A673 (cell line): Measurements from ENCODE around the gene FARP2. TPM values are rescaled to one million over a fixed set of nuclear protein-coding genes. Genes with fewer than 3 reads are reported as not detected.

Experiments used
- BruUV-seq: library from RNA; stranded (reverse); fragments of 400-500 nt; replicated peaks from 2 replicates; lab custom pipeline; 2021; lab: Mats Ljungman, UMichigan
- CTCF ChIA-PET: fragments of 300-600 bp; sonication (Branson Sonifier 250); formaldehyde crosslinking; loops from one replicate; lab custom pipeline; 2022; ENCODE audit warnings: antibody characterized with exemption; lab: Charles Lee
- POLR2A ChIA-PET: fragments of 300-600 bp; sonication (Branson Sonifier 250); formaldehyde crosslinking; loops from one replicate; lab custom pipeline; 2022; ENCODE audit warnings: antibody characterized with exemption; ENCODE audit not compliant: low non-redundant PET; lab: Charles Lee
- DNase-seq: peaks from one replicate; pipeline ENCODE4 v3.0.0-alpha.2; 2015; ENCODE audit warnings: low spot score
- H3K27ac ChIP-seq: fragments of 200-600 bp; sonication (generic); 2 replicates; pipeline ENCODE4 v1.5.1; 2016; ENCODE audit warnings: mixed run types, low read depth, mild to moderate bottlenecking, mixed read lengths, antibody characterized with exemption, low read length; ENCODE audit not compliant: poor library complexity, severe bottlenecking
- H3K27me3 ChIP-seq: fragments of 200-600 bp; sonication (generic); replicated peaks from 2 replicates; pipeline ENCODE4 v1.6.1; 2017; ENCODE audit warnings: mixed run types, low read depth, mild to moderate bottlenecking, mixed read lengths, antibody characterized with exemption, low read length; ENCODE audit not compliant: insufficient read depth, poor library complexity
- H3K36me3 ChIP-seq: fragments of 200-600 bp; sonication (generic); 2 replicates; pipeline ENCODE4 v1.6.1; 2016; ENCODE audit warnings: mixed run types, mild to moderate bottlenecking, mixed read lengths, antibody characterized with exemption, low read length; ENCODE audit not compliant: insufficient read depth, poor library complexity, severe bottlenecking
- H3K4me1 ChIP-seq: fragments of 200-600 bp; sonication (generic); 2 replicates; pipeline ENCODE4 v1.6.1; 2017; ENCODE audit warnings: mixed run types, mild to moderate bottlenecking, mixed read lengths, antibody characterized with exemption, low read length; ENCODE audit not compliant: insufficient read depth, poor library complexity, severe bottlenecking
- H3K4me3 ChIP-seq: fragments of 200-600 bp; sonication (generic); 2 replicates; pipeline ENCODE4 v1.5.1; 2016; ENCODE audit warnings: low read depth, mixed run types, mild to moderate bottlenecking, mixed read lengths, low read length; ENCODE audit not compliant: poor library complexity, severe bottlenecking
- H3K9me3 ChIP-seq: fragments of 200-600 bp; sonication (generic); 2 replicates; pipeline ENCODE4 v1.6.1; 2016; ENCODE audit warnings: mixed run types, low read depth, mild to moderate bottlenecking, mixed read lengths, antibody characterized with exemption, low read length; ENCODE audit not compliant: poor library complexity, severe bottlenecking
- CTCF ChIP-seq: fragments of 300-800, 200-600 bp; sonication (generic); conservative IDR thresholded peaks from 2 replicates; pipeline ENCODE4 v1.5.1; 2017; ENCODE audit warnings: low read depth, mild to moderate bottlenecking, antibody characterized with exemption, low read length, moderate library complexity, mixed read lengths
- EZH2 ChIP-seq: fragments of 200-600 bp; sonication (generic); IDR thresholded peaks from 2 replicates; pipeline ENCODE4 v1.6.1; 2017; ENCODE audit warnings: borderline replicate concordance, low read depth, mild to moderate bottlenecking, mixed read lengths, antibody characterized with exemption, low read length; ENCODE audit not compliant: poor library complexity, severe bottlenecking
- intact Hi-C: fragments of 100-400 bp; cut with micrococcal nuclease; formaldehyde crosslinking; loops from one replicate; pipeline ENCODE4 v1.10.0; 2022; ENCODE audit not compliant: unreplicated experiment
- total RNA-seq: library from RNA; stranded (reverse); gene quantifications from 2 replicates; pipeline ENCODE4 v1.2.3, GENCODE V29; 2021

The FARP2 gene
- total RNA-seq, 1 experiment from 2014 or later = 53.3 TPM

- ChIA-PET CTCF (interaction anchor here (0.6 kb wide), 1 partner anchor 41 kb away, joined by 3 read pairs; no protein-coding TSS in a partner anchor), POLR2A (no interaction called here)
- intact Hi-C loops = no loop called here
- Histone ChIP-seq H3K36me3 (peaks cover 88% of the 10 kb centered on the region), H3K27me3 (no peaks in the 10 kb centered on the region), H3K9me3 (no peaks in the 10 kb centered on the region), H3K27ac (no peak overlapping the region), H3K4me3 (no peak overlapping the region), H3K4me1 (peaks cover 9% of the 10 kb centered on the region)
- TF ChIP-seq CTCF (no peak), EZH2 (no peak)
- BruUV-seq = no TSS peak
- no peak for DNase-seq
Observed at GRCh38 chr2:241350878-241351639, 5.0 kb upstream of the FARP2 start.

- H3K36me3 ChIP-seq = peaks cover 83% of the 10 kb centered on the region
- ChIA-PET CTCF (no interaction called here), POLR2A (interaction anchor here (0.6 kb wide), 1 partner anchor 12 kb away, joined by 4 read pairs; no protein-coding TSS in a partner anchor)
- DNase-seq = no peak
- H3K4me3 ChIP-seq = no peak overlapping the region
- BruUV-seq = no TSS peak
- H3K27me3 ChIP-seq = no peaks in the 10 kb centered on the region
- no peaks in the 10 kb centered on the region for H3K9me3 ChIP-seq
- intact Hi-C loops = no loop called here
- TF ChIP-seq CTCF (no peak), EZH2 (no peak)
- H3K4me1 ChIP-seq = peaks cover 9% of the 10 kb centered on the region
- H3K27ac ChIP-seq = no peak overlapping the region
Observed at GRCh38 chr2:241351640-241352031, 4.4 kb upstream of the FARP2 start.

- Histone ChIP-seq H3K4me1 (peaks cover 12% of the 10 kb centered on the region), H3K27me3 (no peaks in the 10 kb centered on the region), H3K4me3 (no peak overlapping the region), H3K27ac (no peak overlapping the region), H3K36me3 (peaks cover 77% of the 10 kb centered on the region), H3K9me3 (no peaks in the 10 kb centered on the region)
- DNase-seq = no peak
- TF ChIP-seq CTCF (no peak), EZH2 (no peak)
- ChIA-PET POLR2A (interaction anchor here (0.6 kb wide), 1 partner anchor 13 kb away, joined by 4 read pairs; no protein-coding TSS in a partner anchor), CTCF (no interaction called here)
- intact Hi-C loops = no loop called here
- BruUV-seq = no TSS peak
Observed at GRCh38 chr2:241352227-241352626, 3.9 kb upstream of the FARP2 start.
